HG02870 (cell line): ENCODE measurements around the gene PDE6C.

Experiments used
- ATAC-seq: cut with Tn5 transposase; IDR thresholded peaks from one replicate; pipeline ENCODE4 v1.9.1; 2021; ENCODE audit warnings: mild to moderate bottlenecking, moderate library complexity; ENCODE audit not compliant: unreplicated experiment

The PDE6C gene

DNA sequence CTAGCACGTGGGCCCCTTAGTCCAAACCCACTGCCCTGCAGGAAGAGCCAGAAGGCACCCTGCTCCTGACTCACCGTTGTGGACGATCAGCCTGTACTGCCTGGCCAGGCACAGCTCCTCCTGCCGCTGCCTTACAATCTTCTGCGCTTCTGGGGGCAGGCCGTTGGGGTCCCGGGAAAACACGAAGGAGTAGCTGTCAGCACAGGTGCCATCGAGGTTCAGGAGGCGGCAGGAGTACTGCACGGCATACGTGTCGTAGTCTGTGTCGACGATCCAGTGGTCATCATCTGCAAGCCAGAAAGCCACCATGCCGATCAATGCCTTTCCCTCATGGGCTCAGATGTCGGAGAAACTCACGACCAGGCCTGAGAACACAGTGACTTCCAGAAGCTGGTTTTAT, 18.6 kb upstream of the PDE6C start:
- no peak for ATAC-seq

DNA sequence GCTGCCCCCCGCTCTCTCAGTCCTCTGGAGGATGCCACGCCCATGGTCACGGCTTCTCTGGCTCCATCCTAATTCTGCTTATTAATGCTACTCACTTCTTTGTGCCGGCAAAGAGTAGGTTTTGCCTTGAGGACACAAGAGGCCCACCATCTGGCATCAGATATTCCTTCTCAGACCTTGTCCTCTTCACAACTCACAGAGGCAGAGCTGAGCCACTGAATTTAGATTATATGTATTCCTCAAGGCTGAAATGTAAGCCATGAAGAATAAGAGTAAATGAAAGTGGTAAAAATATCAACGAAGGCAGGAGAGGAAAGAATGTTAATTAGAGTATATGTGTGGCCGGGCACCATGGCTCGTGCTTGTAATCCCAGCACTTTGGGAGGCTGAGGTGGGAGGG, 17.8 kb upstream of the PDE6C start:
- ATAC-seq: no peak

- no peak for ATAC-seq
These were observed 16.8 kb upstream of the PDE6C start for GRCh38 chr10:93595378-93596161.

DNA sequence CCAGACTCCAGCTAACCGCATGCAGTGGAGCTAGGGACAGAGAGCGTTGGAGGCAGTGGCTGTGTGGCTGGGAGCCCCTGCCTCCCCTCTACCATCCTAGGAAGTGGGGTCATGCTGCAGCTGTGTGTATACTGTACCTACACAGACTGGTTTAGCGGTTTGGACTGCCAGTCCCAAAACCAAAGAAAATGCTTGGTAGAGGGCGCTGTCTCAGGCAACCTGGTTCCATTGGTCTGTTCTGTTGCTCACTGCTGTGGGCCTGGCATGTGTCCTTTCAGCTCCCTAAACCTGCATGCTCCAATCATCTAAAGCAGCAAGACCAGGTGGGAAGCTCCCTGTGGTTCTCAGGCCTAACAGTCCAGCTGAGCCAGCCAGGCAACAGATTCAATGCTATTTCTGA, 15.8 kb upstream of the PDE6C start:
- no peak for ATAC-seq

DNA sequence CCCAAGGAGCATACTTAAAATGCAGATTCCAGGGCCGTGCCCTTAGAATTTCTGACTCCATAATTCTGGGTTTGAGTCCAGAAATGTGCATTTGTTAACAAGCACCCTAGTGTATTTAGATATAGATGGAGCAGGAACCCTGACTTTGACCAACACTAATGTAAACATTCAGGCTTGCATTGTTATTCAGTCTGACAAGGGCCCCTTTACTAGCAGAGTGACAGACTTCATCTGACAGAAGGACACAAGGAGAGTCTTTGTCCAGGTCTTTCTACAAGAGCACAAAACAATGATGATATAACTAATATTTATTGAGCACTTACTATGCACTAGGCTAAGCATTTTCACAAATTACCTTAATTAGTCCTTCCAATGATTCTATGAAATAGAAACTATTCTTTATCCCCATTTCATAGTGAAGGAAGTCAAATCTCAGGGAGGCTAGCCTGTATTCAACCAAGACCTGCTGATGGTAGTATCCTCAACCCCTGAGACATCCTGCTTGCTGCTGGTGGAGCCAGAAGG, 15.2 kb upstream of the PDE6C start:
- no peak for ATAC-seq

DNA sequence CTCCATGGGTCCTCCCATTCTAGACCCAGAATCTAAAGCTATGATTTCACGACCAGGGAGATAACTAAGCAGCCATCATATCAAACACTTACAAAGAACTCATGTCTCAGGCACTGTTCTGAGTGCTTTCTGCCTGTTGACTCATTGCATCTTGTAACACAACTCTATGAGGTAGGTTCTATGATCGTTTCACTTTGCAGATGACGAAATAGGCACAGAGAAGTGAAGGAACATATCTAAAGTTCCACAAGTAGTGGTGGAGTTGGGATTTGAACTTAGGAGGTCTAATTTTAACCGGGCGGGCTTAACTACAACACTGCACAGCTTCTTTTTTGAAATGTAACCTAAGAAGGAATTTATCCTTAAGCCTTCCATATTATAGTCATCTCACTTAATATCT, 14.2 kb upstream of the PDE6C start:
- no peak for ATAC-seq

GRCh38 chr10:93599335-93599734, 13.0 kb upstream of the PDE6C start:
- ATAC-seq: no peak

DNA sequence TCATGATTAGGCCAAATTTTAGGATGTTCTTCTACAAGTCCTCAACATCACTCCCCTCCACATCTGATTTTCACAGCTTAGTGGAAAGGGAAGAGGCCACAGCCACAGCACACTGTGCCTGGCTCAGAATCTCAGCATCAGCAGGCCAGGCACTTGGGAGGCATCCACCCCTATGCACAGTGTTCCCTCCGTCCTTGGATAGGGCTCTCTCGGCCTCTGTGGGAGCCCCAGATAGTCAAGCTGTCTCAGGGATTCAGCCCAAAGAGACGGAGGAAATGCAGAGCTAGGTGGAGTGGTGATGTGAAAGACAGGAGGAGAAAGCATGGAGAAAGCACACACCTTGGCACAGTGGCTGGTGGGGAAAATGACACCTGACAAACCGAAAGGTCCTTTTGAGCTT, 12.6 kb upstream of the PDE6C start:
- no peak for ATAC-seq

DNA sequence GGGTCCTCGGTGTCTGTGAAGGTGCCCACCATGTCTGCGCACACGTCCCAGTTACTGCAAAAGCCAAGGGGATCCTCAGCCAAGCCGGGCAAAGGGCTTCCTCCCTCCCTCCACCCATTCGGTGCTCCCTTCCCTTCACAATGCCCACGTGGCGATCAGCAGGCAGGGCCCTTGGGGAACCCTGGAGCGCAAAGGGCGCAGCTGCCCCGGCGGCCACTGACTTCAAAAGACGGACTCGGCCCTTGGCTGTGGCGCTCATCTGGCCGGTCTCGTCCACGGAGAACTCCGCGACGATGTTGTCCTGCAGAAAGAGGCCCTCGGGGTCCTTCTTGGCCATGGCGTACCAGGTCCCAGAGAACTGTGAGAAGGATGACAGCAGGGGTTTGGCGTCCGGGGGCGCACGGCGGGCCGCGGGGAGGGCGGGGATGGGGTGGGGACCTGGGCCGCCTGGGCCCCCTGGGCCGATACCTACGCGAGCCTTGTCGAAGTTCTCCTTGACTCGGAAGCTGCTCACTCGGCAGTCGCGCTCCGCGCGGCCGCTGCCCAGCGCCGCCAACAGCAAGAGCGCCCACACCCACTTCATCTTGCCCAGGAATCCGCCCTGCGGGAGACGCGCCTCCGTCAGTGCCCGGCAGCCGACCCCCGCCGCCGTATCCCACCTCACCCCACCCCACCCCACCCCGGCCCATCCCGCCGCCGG, 11.7 kb upstream of the PDE6C start:
- no peak for ATAC-seq

DNA sequence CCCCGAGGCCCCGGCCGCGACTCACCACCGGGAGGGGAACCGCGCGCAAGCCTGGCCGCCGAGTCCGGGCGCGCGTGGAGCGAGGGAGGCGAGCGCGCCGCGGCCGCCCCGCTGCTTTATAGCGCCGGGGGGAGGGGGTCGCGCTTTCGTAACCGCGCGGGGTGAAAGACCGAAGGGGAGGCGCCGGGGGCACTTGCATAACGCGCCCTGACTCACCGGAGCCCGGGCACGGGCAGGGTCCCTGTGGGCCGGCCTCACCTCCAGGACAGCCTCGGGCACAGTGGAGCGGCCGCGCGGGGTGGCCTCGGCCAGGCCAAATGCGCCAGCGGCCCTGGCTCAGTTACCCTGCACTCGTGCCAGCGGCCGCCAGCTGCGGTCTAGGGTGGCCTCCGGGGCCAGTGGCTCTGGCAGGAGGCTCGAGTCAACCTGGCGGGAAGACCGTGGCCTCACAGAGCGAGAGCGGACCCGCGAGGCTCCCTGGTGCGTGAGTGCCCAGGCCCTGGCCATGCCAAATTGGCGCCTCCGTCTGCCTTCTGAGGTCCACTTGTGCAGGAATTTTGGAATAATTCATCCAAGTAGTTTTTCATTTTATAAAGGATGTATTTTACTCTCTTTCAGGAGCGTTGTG, 11.1 kb upstream of the PDE6C start, which contains the start of gene RBP4:
TSS of gene RBP4 (minus strand) at position 90 of the 628 bp plus-strand sequence. CDS start 207 bp downstream, outside the sequence.
- ATAC-seq: no peak

- ATAC-seq: no peak
These were observed 10.6 kb upstream of the PDE6C start for GRCh38 chr10:93601774-93602162.

DNA sequence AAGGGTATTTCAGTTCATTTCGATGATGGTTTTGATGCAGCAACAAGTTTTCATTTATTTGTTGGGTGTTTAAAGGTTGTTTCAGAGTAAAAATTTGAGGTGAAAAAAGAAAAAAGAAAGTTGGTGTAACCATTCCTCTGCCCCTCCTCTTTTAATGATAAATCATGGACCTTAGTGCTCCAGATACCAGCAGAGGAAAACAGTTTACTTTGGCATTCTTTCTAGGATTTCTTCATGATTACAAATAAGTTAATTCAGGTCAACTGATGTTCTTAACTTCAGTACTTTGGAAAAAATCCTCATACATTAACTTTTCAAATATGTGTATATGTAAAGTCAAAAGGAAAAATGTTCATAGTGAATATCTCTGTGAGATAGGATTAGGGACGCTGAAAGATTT, 9.3 kb upstream of the PDE6C start:
- no peak for ATAC-seq

GRCh38 chr10:93604146-93604545, 8.2 kb upstream of the PDE6C start:
- ATAC-seq: no peak

DNA sequence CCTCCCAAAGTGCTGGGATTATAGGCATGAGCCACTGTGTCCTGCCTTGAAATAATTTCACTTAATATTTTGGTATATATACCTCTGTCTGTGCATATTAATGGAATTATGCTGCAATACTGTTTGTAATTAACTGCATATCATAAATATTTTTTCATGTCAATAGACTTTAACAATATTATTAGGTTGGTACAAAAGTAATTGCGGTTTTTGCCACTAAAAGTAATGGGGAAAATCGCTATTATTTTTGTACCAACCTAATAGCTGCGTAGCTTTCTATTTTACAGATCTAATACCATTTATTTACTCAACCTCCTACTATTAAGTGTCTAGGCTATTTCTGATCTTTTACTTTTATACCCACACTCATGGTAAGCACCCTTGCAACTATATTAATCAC, 3.9 kb upstream of the PDE6C start:
- no peak for ATAC-seq

GRCh38 chr10:93613126-93613525, 789 bp downstream of the PDE6C start:
- ATAC-seq: no peak

DNA sequence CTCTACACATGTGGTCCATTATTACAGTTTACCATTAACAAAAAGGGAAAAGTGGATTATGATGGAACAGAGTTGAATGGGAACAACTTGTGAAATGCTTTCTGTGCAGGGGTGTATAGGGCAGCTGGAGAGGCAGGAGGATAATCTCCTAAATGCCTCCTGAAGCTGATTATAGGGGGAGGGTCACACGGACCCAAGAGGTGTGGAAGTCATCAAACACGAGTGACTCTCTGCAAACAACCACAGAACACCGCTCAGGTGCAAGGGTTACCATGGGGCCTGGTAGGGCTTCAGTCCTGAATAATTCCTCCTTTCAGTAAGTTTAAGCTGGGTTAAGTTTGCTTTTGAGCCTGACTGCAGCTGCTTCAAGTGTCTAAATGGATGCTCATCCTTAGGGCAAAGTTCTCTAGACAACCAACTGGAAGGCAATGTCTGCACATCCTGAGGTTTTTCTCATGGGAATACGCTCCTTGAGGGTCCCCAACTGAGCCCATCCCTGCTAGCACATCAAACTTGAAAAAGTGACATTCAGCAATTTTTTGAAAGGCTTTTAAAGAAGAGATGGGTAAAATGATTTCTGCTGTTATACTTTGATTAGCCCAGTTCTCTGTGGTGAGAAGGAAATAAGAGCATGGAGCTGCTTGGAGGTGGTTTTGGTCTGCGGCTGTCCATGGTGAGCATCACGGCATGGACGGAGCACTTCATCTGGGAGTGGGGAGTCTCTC, 1.9 kb downstream of the PDE6C start:
- ATAC-seq: no peak

DNA sequence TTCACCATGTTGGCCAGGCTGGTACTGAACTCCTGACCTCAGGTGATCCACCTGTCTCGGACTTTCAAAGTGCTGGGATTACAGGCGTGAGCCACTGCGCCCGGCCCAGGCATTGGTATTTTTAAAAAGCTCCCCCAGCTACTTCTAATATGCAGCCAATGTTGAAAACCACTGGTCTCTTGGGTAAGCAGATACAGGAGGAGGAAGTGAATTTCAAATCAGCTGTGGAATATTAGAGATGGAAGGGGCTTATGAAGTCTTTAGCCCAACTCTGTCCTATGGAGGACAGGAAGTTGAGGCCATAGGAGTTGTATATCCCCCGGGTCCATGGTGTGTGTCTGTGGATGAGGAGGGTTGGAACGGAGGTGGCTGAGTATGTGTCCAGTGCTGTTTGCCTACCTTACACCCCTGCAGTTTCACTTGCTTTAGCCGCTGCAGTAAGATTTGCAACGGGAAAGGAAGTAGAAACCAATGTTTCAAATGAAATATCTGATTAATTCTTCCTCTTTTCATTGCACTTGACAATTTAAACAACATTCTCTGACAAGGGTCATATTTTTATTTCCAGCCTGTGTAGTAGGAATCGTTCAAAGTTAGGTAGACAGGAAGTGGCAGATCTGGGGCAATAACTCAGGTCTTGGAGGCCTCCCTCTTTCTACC, 3.4 kb downstream of the PDE6C start:
- ATAC-seq: no peak

- no peak for ATAC-seq
These were observed 8.6 kb downstream of the PDE6C start for GRCh38 chr10:93620925-93621324.

- no peak for ATAC-seq
These were observed 10.6 kb downstream of the PDE6C start for GRCh38 chr10:93622942-93623341.

GRCh38 chr10:93628858-93629257, 16.5 kb downstream of the PDE6C start:
- no peak for ATAC-seq
